BJ (cell line): ENCODE data around the gene JSRP1. TPM values are rescaled to one million over a fixed set of nuclear protein-coding genes. Genes with fewer than 3 reads are reported as not detected.

Experiments used
- CTCF ChIA-PET: fragments of 350-600 bp; formaldehyde crosslinking; extraction: SDS; loops from one replicate; lab custom pipeline; 2021; ENCODE audit warnings: antibody characterized with exemption, inconsistent platforms; lab: Yijun Ruan, JAX
- POLR2A ChIA-PET: fragments of 300-600 bp; sonication (Branson Sonifier 250); formaldehyde crosslinking; extraction: SDS; loops from one replicate; lab custom pipeline; 2021; ENCODE audit warnings: antibody characterized with exemption; lab: Charles Lee
- DNase-seq: peaks from one replicate; pipeline ENCODE4 v3.0.0-alpha.2; 2011; ENCODE audit warnings: low read depth
- H3K27me3 ChIP-seq: 2 replicates; pipeline ENCODE4 v1.6.0; 2011; ENCODE audit warnings: low read length; ENCODE audit not compliant: control insufficient read depth, insufficient read depth
- H3K36me3 ChIP-seq: 2 replicates; pipeline ENCODE4 v1.5.1; 2011; ENCODE audit warnings: low read length; ENCODE audit not compliant: control insufficient read depth, insufficient read depth
- H3K4me3 ChIP-seq: 2 replicates; pipeline ENCODE4 v1.5.1; 2011; ENCODE audit warnings: low read depth, mild to moderate bottlenecking, control low read depth, low read length
- polyA plus RNA-seq: library from polyadenylated mRNA; depleted of rRNA; stranded (reverse); fragments of >200 nt; gene quantifications from 2 replicates; pipeline ENCODE4 v1.2.3, GENCODE V29; 2011
- TF ChIP-seq, protein P1 (sequence below): IDR thresholded peaks from 2 replicates; pipeline ENCODE4 v1.5.1; 2011; ENCODE audit warnings: low read depth, mild to moderate bottlenecking, control low read depth, inconsistent platforms, low read length, moderate library complexity; ENCODE audit not compliant: insufficient read depth

The JSRP1 gene
- polyA plus RNA-seq, 1 experiment = not detected

DNA sequence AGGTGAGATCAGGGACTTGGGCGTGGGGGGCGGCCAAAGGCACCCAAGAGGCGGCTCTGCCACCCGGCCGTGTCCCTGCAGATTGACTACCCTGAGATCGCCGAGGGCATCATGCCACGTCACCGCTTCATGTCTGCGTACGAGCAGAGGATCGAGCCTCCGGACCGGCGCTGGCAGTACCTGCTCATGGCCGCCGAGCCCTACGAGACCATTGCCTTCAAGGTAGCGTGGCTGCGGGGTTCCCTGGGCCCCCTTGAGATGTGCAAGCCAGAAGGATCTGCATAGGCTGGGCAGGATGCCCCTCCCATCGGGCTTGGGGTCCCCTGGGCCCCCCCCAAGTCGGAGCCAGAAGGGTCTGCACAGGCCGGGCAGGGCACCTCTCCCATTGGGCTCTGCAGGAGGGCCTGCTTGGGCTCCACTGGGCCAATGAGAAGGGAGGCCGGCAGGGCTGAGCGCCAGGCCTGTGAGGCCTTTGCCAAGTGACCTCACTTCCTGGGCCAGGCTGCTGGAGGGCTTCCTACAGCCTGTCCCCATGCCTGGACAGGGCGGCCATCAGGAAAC is 9.3 kb downstream of the JSRP1 start:
- TF ChIP-seq, protein P1, sequence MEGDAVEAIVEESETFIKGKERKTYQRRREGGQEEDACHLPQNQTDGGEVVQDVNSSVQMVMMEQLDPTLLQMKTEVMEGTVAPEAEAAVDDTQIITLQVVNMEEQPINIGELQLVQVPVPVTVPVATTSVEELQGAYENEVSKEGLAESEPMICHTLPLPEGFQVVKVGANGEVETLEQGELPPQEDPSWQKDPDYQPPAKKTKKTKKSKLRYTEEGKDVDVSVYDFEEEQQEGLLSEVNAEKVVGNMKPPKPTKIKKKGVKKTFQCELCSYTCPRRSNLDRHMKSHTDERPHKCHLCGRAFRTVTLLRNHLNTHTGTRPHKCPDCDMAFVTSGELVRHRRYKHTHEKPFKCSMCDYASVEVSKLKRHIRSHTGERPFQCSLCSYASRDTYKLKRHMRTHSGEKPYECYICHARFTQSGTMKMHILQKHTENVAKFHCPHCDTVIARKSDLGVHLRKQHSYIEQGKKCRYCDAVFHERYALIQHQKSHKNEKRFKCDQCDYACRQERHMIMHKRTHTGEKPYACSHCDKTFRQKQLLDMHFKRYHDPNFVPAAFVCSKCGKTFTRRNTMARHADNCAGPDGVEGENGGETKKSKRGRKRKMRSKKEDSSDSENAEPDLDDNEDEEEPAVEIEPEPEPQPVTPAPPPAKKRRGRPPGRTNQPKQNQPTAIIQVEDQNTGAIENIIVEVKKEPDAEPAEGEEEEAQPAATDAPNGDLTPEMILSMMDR = no peak
- CTCF ChIA-PET = interaction anchor here (2.2 kb wide), 1 partner anchor 15 kb away, joined by 8 read pairs; no protein-coding TSS in a partner anchor
- POLR2A ChIA-PET = no interaction called here
- DNase-seq = no peak
- Histone ChIP-seq H3K36me3 (peaks cover 44% of the 10 kb centered on the region), H3K4me3 (no peak overlapping the region), H3K27me3 (no peaks in the 10 kb centered on the region)

DNA sequence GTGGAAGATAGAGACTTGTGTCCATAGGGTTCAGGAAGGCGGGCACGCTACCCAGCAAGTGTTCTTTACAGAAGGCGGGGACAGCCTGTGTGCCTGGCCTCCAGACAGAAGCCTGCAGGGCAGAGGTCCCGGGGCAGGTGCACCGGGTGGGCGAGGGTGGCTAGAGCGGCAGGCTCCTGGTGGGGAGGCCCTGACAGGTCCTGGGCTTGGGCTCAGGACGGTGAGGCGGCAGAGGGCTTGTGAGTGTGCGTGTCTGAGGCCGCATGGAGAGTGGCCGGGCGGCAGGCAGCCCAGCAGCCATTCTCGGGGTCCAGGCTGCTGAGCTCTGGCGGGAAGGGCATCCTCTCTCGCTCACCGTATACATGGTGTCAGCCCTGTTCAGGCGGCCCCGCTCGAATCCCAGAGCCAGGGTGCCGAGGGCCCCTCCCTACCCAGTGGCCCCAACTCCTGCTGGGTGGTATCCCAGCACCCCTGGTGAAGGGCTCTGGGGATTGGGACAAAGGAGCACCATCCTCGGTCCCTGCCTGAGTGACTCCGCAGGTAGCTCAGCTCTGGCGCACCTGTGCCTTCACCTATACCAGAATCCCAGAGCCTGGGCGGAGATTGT is 10.1 kb downstream of the JSRP1 start:
- ChIA-PET CTCF (interaction anchor here (1.0 to 2.2 kb wide), 3 partner anchors 16 to 28 kb away, joined by 3 to 8 read pairs (median 5); no protein-coding TSS in a partner anchor), POLR2A (no interaction called here)
- TF ChIP-seq, protein P1 = no peak
- Histone ChIP-seq H3K4me3 (no peak overlapping the region), H3K36me3 (peaks cover 44% of the 10 kb centered on the region), H3K27me3 (no peaks in the 10 kb centered on the region)
- DNase-seq = no peak

DNA sequence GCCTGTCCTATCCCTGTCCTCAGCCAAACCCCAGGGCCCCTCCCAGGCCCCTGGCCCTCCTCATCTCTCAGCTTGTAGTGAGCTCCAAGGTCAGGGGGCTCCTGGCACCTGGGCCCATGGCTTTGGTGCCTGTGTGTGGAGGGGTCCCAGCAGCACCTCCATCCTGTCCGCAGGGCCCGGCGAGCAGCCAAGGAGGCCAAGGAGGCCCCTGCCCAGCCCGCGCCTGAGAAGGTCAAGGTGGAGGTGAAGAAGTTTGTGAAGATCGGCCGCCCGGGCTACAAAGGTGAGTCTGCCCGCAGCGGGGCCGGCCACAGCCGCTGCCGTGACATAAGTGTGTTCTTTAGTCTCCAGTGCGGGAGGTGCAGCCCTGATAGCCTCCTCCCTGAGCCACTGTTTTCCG is 10.9 kb downstream of the JSRP1 start:
- ChIA-PET POLR2A (no interaction called here), CTCF (interaction anchor here (0.7 to 2.2 kb wide), 5 partner anchors 16 to 85 kb away, joined by 3 to 8 read pairs (median 3); no protein-coding TSS in a partner anchor)
- peaks cover 44% of the 10 kb centered on the region for H3K36me3 ChIP-seq
- DNase-seq = no peak
- no peak overlapping the region for H3K4me3 ChIP-seq
- TF ChIP-seq, protein P1 = no peak
- H3K27me3 ChIP-seq = no peaks in the 10 kb centered on the region

DNA sequence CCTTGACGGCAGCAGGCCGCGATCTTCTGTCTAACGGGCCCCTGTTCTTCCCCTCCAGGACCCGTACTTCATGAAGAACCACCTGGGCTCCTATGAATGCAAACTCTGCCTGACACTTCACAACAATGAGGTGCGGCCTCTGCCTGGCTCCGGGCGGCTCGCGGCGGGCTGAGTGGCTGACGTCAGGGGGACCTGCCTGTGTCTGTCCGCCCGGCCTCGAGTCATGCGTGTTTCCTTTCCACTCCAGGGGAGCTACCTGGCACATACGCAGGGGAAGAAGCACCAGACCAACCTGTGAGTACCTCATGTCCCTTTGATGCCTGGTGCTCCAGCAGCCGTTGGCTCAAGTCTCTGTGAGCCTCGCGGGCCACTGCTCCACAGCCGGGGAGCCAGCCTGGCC is 11.7 kb downstream of the JSRP1 start:
- ChIA-PET POLR2A (no interaction called here), CTCF (interaction anchor here (0.6 to 2.2 kb wide), 4 partner anchors 16 to 155 kb away, joined by 3 to 8 read pairs (median 3); no protein-coding TSS in a partner anchor)
- TF ChIP-seq, protein P1 = no peak
- DNase-seq = no peak
- no peak overlapping the region for H3K4me3 ChIP-seq
- H3K36me3 ChIP-seq = peaks cover 44% of the 10 kb centered on the region
- no peaks in the 10 kb centered on the region for H3K27me3 ChIP-seq

DNA sequence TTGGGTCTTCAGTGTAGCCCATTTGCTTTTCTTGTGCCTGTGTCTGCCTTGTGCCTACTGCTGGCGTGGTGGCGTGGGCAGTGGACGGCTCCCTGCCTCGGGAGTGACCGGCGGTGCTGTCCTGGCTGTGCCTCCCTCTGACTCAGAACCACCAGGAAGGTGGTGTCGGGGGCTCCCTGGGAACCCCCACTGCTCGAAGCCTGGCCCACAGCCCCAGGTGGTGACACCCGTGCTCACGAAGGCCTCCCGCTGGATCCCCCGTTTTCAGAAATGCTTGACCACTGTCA is 12.1 kb downstream of the JSRP1 start:
- ChIA-PET CTCF (interaction anchor here (1.1 to 2.8 kb wide), 2 partner anchors 16 to 28 kb away, joined by 3 to 9 read pairs; no protein-coding TSS in a partner anchor), POLR2A (no interaction called here)
- DNase-seq = no peak
- peaks cover 43% of the 10 kb centered on the region for H3K36me3 ChIP-seq
- H3K4me3 ChIP-seq = no peak overlapping the region
- TF ChIP-seq, protein P1 = no peak
- H3K27me3 ChIP-seq = no peaks in the 10 kb centered on the region
